Activated CD4-positive, alpha-beta T cell treated with anti-CD3 and anti-CD28 coated beads, Interleukin-2, Interleukin-6, amounts not matched to agents 100 ng/mL and 50 ng/mL, durations not matched to agents 16 hours and 8 hours (primary cell): ENCODE data around the gene SP3.

Source experiments
- DNase-seq: peaks from one replicate; pipeline ENCODE4 v3.0.0-alpha.2; 2020

SP3 gene

DNA sequence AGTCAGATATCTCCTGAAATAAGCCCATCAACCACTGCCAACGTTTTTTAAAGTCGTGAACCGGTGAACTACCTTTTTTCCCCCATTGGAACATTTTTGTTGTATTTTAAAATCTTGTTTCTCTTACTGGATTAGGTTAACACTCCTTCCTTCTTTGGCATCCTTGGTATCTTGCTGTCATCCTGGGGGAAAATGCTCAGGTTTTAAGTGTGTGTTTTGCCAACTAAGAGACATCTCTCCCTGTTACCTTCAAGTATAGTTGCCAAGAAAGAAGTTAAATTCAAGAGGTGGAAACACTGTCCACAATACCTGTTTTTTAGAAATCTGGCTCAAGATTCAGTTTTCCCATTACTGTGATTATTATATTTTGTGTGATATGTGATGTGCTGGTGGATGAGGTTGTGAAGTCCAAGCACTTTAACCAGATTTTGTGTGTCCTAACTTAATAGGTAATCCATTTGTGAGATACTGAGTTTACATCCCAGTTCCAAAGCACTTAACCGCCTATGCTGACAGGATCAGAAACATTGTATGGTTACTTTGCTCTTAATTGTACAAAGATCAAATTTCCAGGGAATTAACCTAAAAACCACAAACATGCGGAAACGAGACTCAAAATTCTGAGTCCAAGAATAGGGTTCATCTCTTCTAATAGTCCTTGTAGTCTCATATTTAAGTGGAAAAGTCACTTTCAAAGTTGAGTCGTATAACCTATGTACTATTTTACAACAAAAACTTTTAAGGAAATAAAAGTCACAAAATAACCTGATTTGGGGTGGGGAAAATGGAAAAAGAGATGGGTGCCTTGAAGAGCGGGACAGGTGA is 1.3 kb upstream of the SP3 start:
- DNase-seq, result no peak

DNA sequence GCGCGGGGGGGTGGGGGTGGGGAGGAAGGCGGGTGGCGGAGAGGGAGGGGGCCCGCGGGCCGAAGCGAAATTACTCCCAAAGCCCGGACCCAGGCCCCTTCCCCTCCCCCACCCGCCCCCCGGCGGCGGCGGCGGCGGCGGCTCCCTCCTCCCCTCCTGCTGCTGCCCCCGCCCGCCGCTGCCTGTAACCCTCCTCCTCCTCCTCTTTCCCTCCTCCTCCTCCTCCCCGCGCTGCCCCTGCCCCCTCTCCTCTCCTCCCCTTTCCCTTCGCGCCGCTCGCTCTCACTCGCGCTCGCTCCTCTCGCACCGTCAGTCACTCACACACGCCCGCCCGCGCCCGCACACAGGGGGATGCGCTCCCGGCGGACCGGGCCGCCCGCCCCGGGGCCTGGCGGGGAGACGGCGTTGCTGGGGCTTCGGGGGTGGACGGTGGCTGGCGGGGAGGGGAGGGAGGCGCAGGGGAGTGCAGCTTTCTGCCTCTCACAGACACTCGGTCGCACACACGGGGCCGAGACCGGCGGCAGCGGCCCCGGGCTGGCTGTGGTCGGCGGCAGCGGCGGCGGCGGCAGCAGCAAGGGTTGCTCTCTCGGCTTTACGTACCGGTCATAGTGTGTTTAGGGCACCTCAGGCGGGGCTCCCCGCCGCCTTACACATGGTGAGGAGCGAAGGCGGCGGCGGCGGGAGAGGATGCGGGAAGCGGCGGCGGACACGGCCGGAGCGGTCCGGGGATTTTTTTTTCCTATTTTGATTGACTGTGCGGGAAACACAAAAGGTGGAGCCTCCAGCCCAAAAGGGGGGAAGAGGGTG is 405 bp downstream of the SP3 start:
- DNase-seq, result peak; percentile 90

DNA sequence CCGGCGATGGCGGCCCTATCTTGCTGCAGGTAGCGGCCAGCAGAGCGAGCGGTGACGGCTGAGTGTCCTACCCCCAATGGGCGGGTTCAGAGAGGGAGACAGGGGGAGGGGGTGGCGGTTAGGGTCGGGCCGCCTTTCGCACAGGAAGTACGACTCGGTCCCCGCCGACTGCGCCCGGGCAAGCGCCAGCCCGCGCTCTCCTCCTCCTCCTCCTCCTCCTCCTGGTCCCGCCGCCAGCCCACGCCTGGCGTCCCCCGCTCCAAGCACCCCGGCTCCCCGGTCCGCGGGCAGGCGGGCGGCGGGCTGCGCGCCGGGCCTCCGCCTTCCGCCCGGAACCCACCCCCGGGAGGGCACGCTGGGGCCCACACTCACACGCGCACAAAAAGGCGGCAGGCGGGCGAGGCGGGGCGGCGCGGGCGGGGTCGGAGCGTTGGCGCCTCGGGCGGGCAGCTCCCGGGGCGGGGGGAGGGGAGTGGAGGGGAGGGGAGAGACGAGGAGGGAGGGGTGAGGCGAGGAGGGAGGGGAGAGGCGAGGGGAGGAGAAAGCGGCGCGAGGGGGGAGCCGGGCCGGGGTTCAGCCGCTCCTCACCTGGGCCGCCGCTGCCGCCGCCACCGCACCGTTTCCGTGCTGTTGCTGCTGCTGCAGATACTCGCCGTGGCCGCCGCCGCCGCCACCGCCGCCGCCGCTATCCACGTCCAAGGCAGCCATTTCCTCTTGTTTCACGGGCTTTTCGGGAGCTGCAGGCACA is 1.2 kb downstream of the SP3 start:
- DNase-seq, result peak; percentile 94

DNA sequence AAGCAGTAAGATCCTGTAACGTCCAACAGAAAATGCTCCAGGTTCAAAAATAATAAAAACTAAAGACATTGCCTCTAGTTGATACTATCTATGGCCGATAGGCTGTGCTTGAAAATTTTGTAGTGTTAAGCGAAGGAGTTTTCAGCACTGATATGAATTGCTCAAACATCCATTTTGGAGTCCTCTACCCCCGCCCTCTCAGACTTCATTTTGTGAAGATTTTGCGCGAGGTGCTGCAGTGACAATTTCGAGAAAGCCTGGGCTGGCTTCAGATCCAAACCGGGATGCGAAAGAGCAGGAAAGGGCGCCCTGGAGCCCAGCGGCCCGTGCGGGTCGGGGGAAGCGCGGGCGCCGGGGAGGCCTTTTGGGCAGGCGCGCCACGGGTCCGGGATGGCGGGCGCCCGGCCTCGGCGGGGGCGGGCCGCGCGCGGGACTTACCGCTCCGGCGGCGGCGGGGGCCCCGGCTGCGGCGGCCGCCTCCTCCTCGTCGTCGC is 1.8 kb downstream of the SP3 start:
- DNase-seq, result peak; percentile 72

DNA sequence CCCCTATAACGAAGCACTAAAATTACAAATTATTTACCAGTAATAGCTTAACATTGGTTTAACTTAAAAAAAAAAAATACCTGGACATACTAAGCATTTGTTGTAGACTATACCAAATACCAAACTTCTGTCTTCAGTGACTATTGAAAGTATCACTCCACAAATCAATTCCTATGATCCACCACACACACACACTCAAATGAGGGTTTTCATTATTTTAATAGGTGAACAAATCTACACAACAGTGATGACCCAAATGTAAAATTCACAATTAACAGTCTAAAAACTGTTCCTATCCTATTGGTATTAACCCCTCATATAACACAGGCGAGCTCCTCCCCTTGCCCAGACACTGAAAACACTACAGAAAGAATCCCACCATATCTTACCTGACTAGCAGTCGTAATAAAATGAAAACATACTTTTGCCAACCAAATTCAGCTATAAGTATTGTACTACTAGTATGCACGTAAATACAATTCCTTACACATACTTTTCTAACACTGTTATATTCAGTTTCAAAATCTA is 2.5 kb downstream of the SP3 start:
- DNase-seq, result peak; percentile 24

DNA sequence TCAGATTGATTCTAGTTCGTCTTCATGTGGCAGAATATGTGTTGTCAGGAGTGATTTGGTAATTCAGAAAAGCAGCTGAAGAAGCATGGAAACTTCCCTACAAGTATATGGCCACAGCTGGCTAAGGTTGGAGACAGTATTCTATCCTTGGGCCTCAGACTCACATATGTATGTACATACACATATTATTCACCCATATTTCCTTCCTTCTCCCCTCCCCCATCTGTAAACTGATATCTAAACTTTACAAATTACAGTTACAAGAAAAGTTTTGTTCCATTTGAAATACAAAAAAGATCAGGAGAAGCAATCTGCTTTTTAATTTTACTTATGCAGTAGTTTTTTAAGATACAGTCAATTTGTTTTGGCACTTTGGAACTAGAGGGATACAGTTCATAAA is 3.1 kb downstream of the SP3 start:
- DNase-seq, result peak; percentile 43

DNA sequence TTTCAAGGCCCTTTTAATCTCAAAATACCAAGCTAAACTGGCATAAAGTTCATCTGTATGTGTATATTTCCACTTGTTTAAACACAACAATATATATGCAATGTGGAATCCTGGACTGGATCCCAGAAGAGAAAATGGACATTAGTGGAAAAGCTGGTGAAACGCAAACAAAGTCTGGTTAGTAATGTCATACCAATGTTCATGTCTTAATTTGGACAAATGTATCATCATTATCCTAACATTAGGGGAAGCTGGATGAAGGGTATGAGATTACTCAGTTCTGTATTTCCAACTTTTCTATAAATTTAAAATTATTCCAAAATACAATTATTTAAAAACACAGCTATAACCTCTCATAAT is 3.8 kb downstream of the SP3 start:
- DNase-seq, result no peak

DNA sequence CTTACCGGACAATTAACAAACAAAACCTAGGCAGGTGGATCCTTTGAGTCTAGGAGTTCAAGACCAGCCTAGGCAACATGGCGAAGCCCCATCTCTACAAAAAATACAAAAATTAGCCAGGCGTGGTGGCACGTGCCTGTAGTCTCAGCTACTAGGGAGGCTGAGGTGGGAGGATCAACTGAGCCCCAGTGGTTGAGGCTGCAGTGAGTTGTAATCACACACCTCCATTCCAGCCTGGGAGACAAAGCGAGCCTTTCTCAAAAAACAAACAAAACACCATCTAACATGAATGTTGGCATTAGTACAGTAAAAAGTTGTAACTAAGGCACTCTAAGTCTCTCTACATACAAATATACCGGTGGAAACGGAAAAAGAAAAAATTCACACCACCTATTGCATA is 5.3 kb downstream of the SP3 start:
- DNase-seq, result no peak

DNA sequence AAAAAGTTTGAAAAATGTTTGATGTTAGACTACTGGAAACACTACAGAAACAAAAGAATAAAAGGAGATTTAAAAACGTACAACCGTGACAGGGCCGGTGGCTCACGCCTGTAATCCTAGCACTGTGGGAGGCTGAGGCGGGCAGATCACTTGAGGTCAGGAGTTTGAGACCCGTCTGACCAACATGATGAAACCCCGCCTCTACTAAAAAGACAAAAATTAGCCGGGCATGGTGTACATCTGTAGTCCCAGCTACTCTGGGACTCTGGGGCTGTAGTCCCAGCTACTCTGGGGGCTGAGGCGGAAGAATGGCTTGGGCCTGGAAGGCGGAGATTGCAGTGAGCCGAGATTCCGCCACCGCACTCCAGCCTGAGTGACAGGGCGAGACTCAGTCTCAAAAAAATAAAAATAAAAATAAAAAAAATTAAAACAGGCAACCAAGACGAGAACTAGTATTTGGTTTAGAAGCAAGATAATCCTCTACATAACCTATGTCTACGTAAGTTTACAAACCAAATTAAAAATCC is 5.8 kb downstream of the SP3 start:
- DNase-seq, result no peak

DNA sequence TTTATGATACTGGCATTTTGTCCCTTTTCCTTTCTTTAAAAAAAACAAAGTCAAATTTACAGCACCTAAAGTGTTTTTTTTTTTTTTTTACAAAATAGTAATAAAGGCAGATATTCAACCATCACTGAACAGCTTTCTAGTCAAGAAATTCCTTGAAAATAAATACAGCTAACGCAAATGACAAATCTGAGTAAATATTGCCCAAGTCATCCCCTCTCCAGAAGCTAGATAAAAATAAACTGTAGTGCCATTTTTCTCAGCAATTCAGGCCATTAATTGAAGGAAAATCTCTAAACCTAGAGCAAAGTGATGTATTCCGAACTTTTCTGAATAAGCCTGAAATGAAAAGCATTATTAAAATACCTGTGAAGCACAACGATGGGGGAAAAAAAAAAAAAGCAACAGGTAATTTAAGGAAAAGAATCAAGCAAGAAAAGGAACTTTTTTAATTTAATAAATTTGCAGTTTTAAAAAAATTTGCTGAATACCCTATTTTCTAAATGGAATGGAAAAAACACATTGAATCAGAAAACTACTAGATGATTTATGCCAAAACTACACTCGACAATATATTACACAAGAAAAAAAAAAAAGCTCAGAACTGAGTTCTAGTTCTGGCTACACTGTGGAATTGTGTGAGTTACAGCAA is 6.9 kb downstream of the SP3 start:
- no peak for DNase-seq

DNA sequence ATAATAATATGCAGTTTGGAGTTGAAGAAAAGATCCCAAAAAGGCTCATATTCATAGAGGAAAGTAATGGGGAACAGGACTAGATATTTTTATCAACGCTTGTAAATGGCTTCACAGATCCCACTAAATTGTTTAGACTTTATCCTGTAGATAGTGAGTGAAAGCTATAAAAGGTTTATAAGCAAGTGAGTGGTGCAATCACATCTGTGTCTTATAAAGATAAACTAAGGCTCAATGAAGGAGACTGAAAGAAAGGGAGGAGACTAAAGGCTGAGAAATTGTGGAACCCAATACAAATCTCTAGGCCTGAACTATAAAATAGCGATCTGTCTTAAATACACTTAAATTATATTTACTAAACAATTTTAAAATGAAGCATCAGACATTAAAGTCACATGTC is 7.7 kb downstream of the SP3 start:
- DNase-seq, result no peak

DNA sequence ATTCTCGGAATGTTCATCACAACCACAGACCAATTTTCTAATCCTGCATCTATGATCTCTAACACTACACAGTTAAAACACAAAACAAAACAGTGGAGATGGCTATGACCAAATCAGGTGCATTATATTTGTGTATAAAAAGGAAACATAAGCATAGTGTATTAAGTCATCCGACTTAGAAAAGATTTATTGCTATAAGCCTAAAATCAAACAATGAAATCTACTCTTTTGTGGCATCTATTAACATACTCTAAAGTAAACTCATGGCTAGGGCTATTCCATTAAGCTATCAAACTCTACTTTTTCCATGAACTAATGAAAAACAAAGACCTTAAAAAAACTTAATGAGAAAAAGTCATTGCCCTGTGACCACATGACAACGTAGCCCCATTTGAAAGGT is 8.7 kb downstream of the SP3 start:
- no peak for DNase-seq

DNA sequence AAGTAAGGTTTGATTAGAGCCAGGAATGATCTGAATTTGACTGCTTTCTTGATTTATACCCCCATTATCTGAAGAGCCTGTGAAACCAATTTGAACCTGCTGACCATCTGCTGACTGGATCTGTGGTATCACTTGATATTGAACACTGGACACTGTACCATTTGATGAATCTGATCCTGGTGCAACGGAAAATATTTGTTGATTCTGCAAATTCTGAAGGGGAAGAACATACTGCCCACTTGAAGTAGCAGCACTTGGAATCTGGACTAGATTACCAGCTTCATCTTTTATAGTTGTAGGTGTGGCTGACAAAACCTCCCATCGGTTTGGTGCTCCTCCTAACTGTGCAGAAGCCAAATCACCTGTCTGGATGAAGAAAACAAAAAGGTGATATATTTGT is 9.3 kb downstream of the SP3 start:
- no peak for DNase-seq

DNA sequence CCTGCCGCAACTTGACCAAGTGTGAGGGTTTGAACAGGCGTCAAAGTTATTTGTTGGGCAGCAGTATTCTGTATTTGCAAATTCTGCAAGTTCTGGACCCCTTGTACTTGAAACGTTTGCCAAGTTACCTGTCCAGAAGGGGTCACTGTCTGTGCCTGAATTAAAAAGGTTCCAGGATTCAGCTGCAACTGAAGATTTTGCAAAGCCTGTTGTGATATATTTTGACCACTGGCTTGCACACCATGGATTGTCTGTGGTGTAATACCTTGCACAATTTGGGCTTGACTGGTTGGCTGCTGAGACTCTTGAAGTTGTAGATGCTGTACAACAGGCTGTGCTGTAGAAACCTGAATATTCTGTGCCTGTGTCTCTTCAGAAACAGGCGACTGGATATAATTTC is 10.2 kb downstream of the SP3 start:
- DNase-seq, result no peak

DNA sequence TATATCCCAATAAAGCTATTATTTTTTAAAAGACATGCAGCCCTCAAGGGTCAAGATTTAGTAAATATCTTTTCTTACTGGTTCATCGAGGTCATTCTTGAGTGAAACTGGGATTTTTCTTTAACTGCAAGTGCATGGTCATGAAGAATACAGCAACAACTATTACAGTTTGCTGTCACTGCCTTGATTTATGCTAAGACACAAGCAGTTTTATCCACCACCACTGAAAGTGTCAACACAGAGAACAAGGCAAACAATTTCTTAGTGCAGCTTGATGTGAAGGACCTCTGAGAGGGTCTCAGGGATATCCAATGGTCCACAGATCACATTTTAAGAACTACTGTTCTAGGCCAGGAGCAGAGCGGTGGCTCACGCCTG is 12.1 kb downstream of the SP3 start:
- no peak for DNase-seq

DNA sequence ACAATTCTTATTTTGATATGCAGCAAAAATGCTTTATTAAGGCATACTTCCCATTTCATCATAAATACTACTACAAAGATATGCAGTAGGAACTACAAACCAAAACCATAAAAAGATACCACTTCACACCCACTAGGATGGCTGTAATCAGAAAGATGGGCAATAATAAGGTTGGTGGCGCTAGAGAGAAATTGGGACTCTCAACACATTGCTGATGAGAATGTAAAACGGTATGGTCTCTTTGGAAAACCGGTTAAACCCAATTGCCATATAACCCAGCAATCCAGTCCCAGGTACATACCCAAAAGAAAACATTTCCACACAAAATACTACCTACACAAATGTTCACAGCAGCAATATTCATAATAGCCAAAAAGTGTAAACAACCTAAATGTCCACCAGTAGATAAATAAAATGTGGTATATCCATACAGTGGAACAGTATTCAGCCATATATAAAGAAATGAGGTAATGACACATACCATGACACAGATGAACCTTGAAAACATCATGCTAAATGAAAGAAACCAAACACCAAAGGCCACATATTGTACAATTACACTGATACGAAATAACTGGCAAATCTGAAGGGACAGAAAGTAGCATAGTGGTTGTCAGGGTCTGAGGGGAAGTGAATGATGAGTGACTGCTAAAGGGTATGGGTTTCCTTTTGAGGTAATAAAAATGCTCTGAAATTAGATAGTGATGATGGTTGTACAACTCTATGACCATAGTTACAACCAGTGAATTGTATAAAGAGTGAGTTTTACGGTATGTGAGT is 12.7 kb downstream of the SP3 start:
- no peak for DNase-seq

DNA sequence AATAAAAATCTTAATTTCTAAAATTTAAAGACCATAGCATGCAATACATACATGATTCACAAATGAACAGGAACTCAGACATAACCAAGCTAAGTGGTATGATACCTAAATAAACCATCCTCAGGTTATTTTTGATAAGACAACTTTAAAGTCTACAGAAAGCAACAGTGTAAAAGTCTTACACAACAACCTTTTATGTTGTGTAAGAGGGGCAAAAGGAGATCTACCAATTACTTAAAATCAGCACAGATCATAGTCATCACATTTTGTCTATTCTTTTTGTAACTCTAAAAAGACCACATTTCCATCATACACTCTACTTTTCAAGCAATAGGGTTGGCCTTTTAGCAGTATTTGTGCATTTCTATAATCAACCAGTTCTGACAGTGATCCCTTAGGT is 16.3 kb downstream of the SP3 start:
- no peak for DNase-seq

DNA sequence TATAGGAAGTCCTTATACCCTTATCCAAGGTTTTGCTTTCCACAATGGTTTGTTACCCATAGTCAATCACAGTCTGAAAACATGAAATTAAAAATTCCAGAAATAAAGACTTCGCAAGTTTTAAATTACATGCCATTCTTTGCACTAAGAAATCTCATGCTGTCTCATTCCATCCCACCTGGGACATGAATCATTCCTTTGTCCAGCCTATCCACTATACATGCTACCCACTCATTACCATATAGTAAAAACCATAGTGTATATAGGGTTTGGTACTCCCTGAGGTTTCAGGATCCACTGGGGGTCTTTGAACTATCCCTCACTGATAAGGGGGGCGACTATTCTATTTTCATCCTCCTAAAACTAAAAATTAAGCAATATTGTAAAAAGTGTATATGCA is 17.0 kb downstream of the SP3 start:
- no peak for DNase-seq

DNA sequence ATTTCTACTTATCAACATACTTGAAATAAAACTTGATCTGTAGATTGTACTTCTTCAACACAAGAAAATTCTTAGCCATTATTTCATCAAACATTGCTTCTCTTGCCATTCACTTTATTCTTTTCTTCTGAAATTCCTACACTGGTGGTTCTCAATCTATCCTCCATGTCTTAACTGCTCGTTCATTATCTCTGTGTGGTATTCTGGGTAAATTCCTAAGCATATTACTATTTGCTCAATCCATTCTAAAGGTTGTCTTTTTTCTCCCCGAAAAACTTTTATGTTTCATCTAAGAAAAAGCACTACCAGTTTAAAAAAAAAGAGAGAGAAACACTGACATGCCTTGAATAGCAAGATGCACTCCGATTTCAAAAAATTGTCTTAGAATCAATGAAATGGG is 18.0 kb downstream of the SP3 start:
- DNase-seq, result no peak

DNA sequence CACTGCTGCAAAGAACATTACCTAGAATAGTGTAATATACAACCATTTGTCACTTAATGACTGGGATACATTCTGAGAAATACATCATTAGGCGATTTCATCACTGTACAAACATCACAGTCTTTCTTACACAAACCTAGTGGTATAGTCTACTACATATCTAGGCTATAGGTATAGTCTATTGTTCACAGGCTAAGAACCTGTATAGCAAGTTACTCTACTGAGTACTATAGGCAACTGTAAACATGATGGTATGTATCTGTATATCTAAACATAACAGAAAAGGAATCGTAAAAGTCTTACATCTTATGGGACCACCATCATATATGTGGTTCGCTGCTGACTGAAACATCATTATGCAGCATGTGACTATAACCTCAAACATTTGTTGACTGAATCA is 21.4 kb downstream of the SP3 start:
- DNase-seq, result no peak

DNA sequence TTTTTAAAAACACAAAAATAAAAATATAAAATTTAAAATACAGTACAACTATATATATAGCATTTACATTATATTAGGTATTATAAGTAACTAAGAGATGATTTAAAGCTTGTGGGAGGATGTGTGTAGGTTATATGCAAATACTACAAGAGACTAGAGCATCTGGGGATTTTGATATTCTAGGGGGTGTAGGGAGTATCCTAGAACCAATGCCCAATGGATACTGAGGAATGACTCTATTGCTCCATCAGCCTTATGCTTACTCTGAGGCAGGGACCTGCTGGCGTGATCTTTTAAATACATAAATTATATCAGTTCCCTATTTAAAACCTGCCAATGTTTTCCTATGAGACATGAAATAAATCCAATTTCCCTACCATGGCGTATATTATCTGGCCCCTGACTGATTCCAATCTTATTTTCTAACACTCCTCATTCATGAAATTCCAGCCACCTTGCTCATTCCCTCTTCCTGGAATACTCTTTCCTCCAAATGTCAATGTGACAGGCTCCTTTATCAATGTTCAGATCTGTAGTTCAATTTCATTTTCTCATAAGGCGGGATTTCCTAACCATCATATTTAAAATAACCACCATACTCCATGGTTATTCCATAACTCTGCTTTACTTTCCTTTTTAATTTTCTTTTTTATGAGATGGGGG is 22.2 kb downstream of the SP3 start:
- DNase-seq, result no peak
